Esophagus squamous epithelium (tissue), 5 donors: ENCODE results near the gene WRAP53. TPM values are rescaled to one million over a fixed set of nuclear protein-coding genes. Genes with fewer than 3 reads are reported as not detected.

Experiments
- DNase-seq: peaks from one replicate; lab custom pipeline; 2025; lab: John Stamatoyannopoulos, UW
- H3K27ac ChIP-seq, 4 donors: fragments of 200-600 bp; sonication (generic); one replicate each; pipeline ENCODE4 v1.5.1; 2016 to 2019; ENCODE audit warnings: mild to moderate bottlenecking in 1 of 4
- H3K27me3 ChIP-seq, 4 donors: fragments of 200-600 bp; sonication (generic); 1 replicate in 3 of 4; 2 replicates in 1 of 4; pipeline versions ENCODE4 v1.5.1 to v1.6.0; 2017 to 2021; ENCODE audit warnings: antibody characterized with exemption in 1 of 4
- H3K36me3 ChIP-seq, 3 donors: fragments of 200-600 bp; sonication (generic); one replicate each; pipeline ENCODE4 v1.5.1; 2016 to 2019
- H3K4me1 ChIP-seq, 3 donors: fragments of 200-600 bp; sonication (generic); one replicate each; pipeline ENCODE4 v1.5.1; 2017 to 2019
- H3K4me3 ChIP-seq, 4 donors: fragments of 200-600 bp; sonication (generic); 1 replicate in 3 of 4; 2 replicates in 1 of 4; pipeline ENCODE4 v1.5.1; 2016 to 2019; ENCODE audit warnings: mild to moderate bottlenecking in 2 of 4, moderate library complexity in 1 of 4
- H3K9me3 ChIP-seq, 3 donors: fragments of 200-600 bp; sonication (generic); one replicate each; pipeline ENCODE4 v1.5.1; 2016 to 2019
- POLR2A ChIP-seq, 4 donors: fragments of 450-650 bp; IDR thresholded peaks; one replicate each; pipeline ENCODE4 v1.6.1; 2017; ENCODE audit warnings: antibody characterized with exemption in 4 of 4, mild to moderate bottlenecking in 4 of 4, moderate library complexity in 3 of 4
- WGBS, 2 donors: methylation state at CpG; one replicate each; pipeline ENCODE4 v1.1.5; 2018; 5-methylcytosine and 5-hydroxymethylcytosine counted together
- intact Hi-C: fragments of 100-400 bp; cut with DNase I; formaldehyde crosslinking; loops from one replicate; pipeline ENCODE4 v1.15.0; 2022
- total RNA-seq, 4 donors: library from RNA; depleted of rRNA; stranded (reverse); fragments of >200 nt; gene quantifications; one replicate each; pipeline ENCODE4 v1.1.0, GENCODE V29; 2016
- TF ChIP-seq, protein P1 (sequence below), 6 experiments: fragments of 450-650 bp in 4 of 6; fragments of 200-600 bp in 2 of 6; sonication (generic) in 2 of 6; IDR thresholded peaks; one replicate each; pipeline ENCODE4 v1.5.1; 2016 to 2019; ENCODE audit warnings: antibody characterized with exemption in 6 of 6, mild to moderate bottlenecking in 4 of 6, moderate library complexity in 4 of 6
- donor health status: DM: yes; HTN: yes; CAD: no.

Gene WRAP53
- total RNA-seq, 4 donors from 2014 or later: 3.5 to 6.0 (median 3.8) TPM

DNA sequence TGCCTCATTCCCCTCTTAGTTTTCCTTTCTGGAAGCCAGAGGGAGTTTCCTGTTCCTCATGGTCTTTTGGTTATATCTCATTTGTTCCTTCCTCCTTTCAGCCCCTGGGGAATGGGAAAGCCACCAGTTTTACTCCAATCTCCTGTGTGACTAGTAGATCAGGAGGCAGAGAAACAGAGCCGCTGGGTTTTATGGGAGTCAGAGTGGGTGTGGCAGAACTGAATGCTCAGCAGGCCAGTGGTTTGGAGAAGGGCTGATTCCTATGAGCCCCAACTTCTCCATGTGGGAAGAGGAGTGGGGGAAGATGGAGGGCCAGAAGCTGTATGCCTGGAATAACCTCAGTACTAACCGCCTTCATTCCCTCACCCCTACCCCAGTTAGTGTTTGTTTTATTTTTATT lies 33.3 kb downstream of the WRAP53 start:
- H3K9me3 ChIP-seq: no peaks in the 10 kb centered on the region
- peaks cover 4 to 17% (median 10%) of the 10 kb centered on the region in 3 donors for H3K4me1 ChIP-seq
- intact Hi-C loops: no loop called here
- no peak for DNase-seq
- H3K36me3 ChIP-seq: no peaks in the 10 kb centered on the region
- WGBS, 2 donors: 64 to 74% methylated on average over 2 of the region's 2 CpGs
- H3K4me3 ChIP-seq: no peak overlapping the region
- peaks cover 0 to 75% (median 0%) of the 10 kb centered on the region in 4 donors for H3K27me3 ChIP-seq
- H3K27ac ChIP-seq: no peak overlapping the region
- no peak for TF ChIP-seq POLR2A (IDR thresholded peaks at IDR 0.05)
- TF ChIP-seq, protein P1, sequence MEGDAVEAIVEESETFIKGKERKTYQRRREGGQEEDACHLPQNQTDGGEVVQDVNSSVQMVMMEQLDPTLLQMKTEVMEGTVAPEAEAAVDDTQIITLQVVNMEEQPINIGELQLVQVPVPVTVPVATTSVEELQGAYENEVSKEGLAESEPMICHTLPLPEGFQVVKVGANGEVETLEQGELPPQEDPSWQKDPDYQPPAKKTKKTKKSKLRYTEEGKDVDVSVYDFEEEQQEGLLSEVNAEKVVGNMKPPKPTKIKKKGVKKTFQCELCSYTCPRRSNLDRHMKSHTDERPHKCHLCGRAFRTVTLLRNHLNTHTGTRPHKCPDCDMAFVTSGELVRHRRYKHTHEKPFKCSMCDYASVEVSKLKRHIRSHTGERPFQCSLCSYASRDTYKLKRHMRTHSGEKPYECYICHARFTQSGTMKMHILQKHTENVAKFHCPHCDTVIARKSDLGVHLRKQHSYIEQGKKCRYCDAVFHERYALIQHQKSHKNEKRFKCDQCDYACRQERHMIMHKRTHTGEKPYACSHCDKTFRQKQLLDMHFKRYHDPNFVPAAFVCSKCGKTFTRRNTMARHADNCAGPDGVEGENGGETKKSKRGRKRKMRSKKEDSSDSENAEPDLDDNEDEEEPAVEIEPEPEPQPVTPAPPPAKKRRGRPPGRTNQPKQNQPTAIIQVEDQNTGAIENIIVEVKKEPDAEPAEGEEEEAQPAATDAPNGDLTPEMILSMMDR (IDR thresholded peaks at IDR 0.05): no peak

- H3K4me1 ChIP-seq: no peaks in the 10 kb centered on the region
- H3K27ac ChIP-seq: no peak overlapping the region
- no peaks in the 10 kb centered on the region for H3K9me3 ChIP-seq
- WGBS, 2 donors: 63 to 73% methylated on average over 3 of the region's 3 CpGs
- intact Hi-C loops: no loop called here
- H3K36me3 ChIP-seq: no peaks in the 10 kb centered on the region
- no peak overlapping the region for H3K4me3 ChIP-seq
- DNase-seq: no peak
- H3K27me3 ChIP-seq: peaks cover 0 to 35% (median 0%) of the 10 kb centered on the region in 4 donors
- TF ChIP-seq, protein P1 (IDR thresholded peaks at IDR 0.05): no peak
- TF ChIP-seq POLR2A (IDR thresholded peaks at IDR 0.05): no peak
Measured at GRCh38 chr17:7727886-7728285, 39.6 kb downstream of the WRAP53 start.

- WGBS, 2 donors: 17 to 27% methylated on average over 1 of the region's 1 CpG
- Histone ChIP-seq H3K27me3 (peaks cover 0 to 18% (median 0%) of the 10 kb centered on the region in 4 donors), H3K9me3 (no peaks in the 10 kb centered on the region), H3K4me3 (no peak overlapping the region), H3K4me1 (no peaks in the 10 kb centered on the region), H3K27ac (no peak overlapping the region), H3K36me3 (no peaks in the 10 kb centered on the region)
- no peak for TF ChIP-seq POLR2A (IDR thresholded peaks at IDR 0.05)
- TF ChIP-seq, protein P1 (IDR thresholded peaks at IDR 0.05): no peak
- DNase-seq: no peak
- intact Hi-C loops: no loop called here
Measured at GRCh38 chr17:7729816-7730215, 41.5 kb downstream of the WRAP53 start.

- H3K4me1 ChIP-seq: no peaks in the 10 kb centered on the region
- TF ChIP-seq, protein P1 (IDR thresholded peaks at IDR 0.05): no peak
- TF ChIP-seq POLR2A (IDR thresholded peaks at IDR 0.05): no peak
- intact Hi-C loops: no loop called here
- no peak for DNase-seq
- H3K27me3 ChIP-seq: peaks cover 0 to 24% (median 0%) of the 10 kb centered on the region in 4 donors
- H3K36me3 ChIP-seq: no peaks in the 10 kb centered on the region
- H3K9me3 ChIP-seq: no peaks in the 10 kb centered on the region
- WGBS, 2 donors: 83 to 84% methylated on average over 8 to 14 of the region's 14 CpGs
- H3K27ac ChIP-seq: no peak overlapping the region
- no peak overlapping the region for H3K4me3 ChIP-seq
Measured at GRCh38 chr17:7732981-7733539, 44.8 kb downstream of the WRAP53 start.

- intact Hi-C loops: no loop called here
- no peak for TF ChIP-seq POLR2A (IDR thresholded peaks at IDR 0.05)
- TF ChIP-seq, protein P1 (IDR thresholded peaks at IDR 0.05): no peak
Measured at GRCh38 chr17:7737601-7738000, 49.3 kb downstream of the WRAP53 start.

More at GRCh38 chr17:7737601-7738000, 49.3 kb downstream of the WRAP53 start:
- no peaks in the 10 kb centered on the region for H3K4me1 ChIP-seq
- 76 to 80% methylated on average over 5 of the region's 5 CpGs for WGBS, 2 donors
- peaks cover 0 to 64% (median 0%) of the 10 kb centered on the region in 4 donors for H3K27me3 ChIP-seq
- no peak overlapping the region for H3K4me3 ChIP-seq
- H3K36me3 ChIP-seq: no peaks in the 10 kb centered on the region
- no peak for DNase-seq
- no peaks in the 10 kb centered on the region for H3K9me3 ChIP-seq
- H3K27ac ChIP-seq: no peak overlapping the region
